Activated T-helper 1 cell treated with anti-CD3 and anti-CD28 coated beads, Interleukin-12 subunit alpha, Interleukin-12 subunit beta, Interleukin-2, Interleukin-4 antibody, amounts not matched to agents 30 ng/mL and 10 ng/mL and 1 ng/mL, durations not matched to agents 14 hours and 24 hours and 36 hours (primary cell): ENCODE measurements around the gene PLEKHJ1. TPM values are rescaled to one million over a fixed set of nuclear protein-coding genes. Genes with fewer than 3 reads are reported as not detected.

Experiments used
- DNase-seq: peaks from one replicate; pipeline ENCODE4 v3.0.0; 2021; ENCODE audit warnings: low spot score
- H3K27ac Mint-ChIP-seq: one replicate; pipeline ENCODE4 v1.8.0; 2021; ENCODE audit warnings: mild to moderate bottlenecking, mixed read lengths
- H3K27me3 Mint-ChIP-seq: one replicate; pipeline ENCODE4 v1.8.0; 2022; ENCODE audit warnings: mild to moderate bottlenecking, moderate library complexity, mixed read lengths; ENCODE audit not compliant: insufficient read depth
- H3K36me3 Mint-ChIP-seq: one replicate; pipeline ENCODE4 v1.8.0; 2021; ENCODE audit warnings: low read depth, mixed read lengths
- H3K4me1 Mint-ChIP-seq: one replicate; pipeline ENCODE4 v1.8.0; 2021; ENCODE audit warnings: low read depth, mixed read lengths
- H3K4me3 Mint-ChIP-seq: one replicate; pipeline ENCODE4 v1.8.0; 2021; ENCODE audit warnings: mild to moderate bottlenecking, moderate library complexity, mixed read lengths
- H3K9me3 Mint-ChIP-seq: one replicate; pipeline ENCODE4 v1.8.0; 2021; ENCODE audit warnings: mixed read lengths
- intact Hi-C: fragments of 100-400 bp; cut with micrococcal nuclease; formaldehyde crosslinking; loops from one replicate; pipeline ENCODE4 v1.15.1; 2024
- total RNA-seq: library from RNA; stranded (reverse); gene quantifications from 2 replicates; pipeline ENCODE4 v1.2.3, GENCODE V29; 2022

Gene PLEKHJ1
- total RNA-seq, 1 donor from 2014 or later, result 67.5 TPM

GRCh38 chr19:2224754-2225349 lies 11.3 kb downstream of the PLEKHJ1 start:
- DNase-seq, result no peak
- no peaks in the 10 kb centered on the region for H3K9me3 Mint-ChIP-seq
- H3K27ac Mint-ChIP-seq, result no peak overlapping the region
- H3K36me3 Mint-ChIP-seq, result peaks cover 22% of the 10 kb centered on the region
- no peak overlapping the region for H3K4me3 Mint-ChIP-seq
- no peaks in the 10 kb centered on the region for H3K27me3 Mint-ChIP-seq
- intact Hi-C loops, result no loop called here
- H3K4me1 Mint-ChIP-seq, result no peaks in the 10 kb centered on the region

DNA sequence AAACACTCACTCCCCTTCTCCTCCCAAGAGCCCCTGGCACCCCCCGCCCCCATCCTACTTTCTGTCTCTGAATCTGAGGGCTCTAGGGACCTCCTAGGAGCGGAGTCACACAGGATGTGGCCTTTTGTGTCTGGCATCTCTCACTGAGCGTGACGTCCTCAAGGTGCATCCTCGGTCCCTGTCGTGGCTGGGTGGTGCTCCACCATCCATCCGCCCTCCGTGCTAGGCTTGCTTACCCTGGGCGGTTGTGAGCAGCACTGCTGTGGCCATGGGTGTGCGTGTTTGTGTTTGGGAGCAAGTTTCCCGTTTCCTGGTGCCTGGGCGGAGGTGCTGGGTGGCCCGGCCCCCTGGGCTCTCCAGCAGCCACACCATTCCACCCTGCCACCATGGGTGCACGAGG lies 12.2 kb downstream of the PLEKHJ1 start:
- peak overlapping the region; percentile 34 for H3K27ac Mint-ChIP-seq

GRCh38 chr19:2223391-2223790 lies 12.7 kb downstream of the PLEKHJ1 start:
- Mint-ChIP-seq H3K36me3 (peaks cover 18% of the 10 kb centered on the region), H3K4me3 (no peak overlapping the region), H3K27me3 (no peaks in the 10 kb centered on the region), H3K27ac (no peak overlapping the region), H3K4me1 (no peaks in the 10 kb centered on the region), H3K9me3 (no peaks in the 10 kb centered on the region)
- no peak for DNase-seq
- intact Hi-C loops, result no loop called here

More for the DNA sequence above, 12.2 kb downstream of the PLEKHJ1 start:
- Mint-ChIP-seq H3K4me3 (no peak overlapping the region), H3K4me1 (no peaks in the 10 kb centered on the region), H3K36me3 (peaks cover 21% of the 10 kb centered on the region), H3K27me3 (no peaks in the 10 kb centered on the region), H3K9me3 (no peaks in the 10 kb centered on the region)
- DNase-seq, result no peak
- intact Hi-C loops, result no loop called here

- Mint-ChIP-seq H3K27ac (no peak overlapping the region), H3K9me3 (no peaks in the 10 kb centered on the region), H3K4me3 (no peak overlapping the region), H3K27me3 (no peaks in the 10 kb centered on the region), H3K4me1 (no peaks in the 10 kb centered on the region), H3K36me3 (peaks cover 23% of the 10 kb centered on the region)
- DNase-seq, result no peak
- intact Hi-C loops, result no loop called here
Observed at GRCh38 chr19:2221918-2222317, 14.2 kb downstream of the PLEKHJ1 start.

- intact Hi-C loops, result no loop called here
- Mint-ChIP-seq H3K4me3 (no peak overlapping the region), H3K27ac (no peak overlapping the region), H3K9me3 (no peaks in the 10 kb centered on the region), H3K36me3 (peaks cover 27% of the 10 kb centered on the region), H3K4me1 (no peaks in the 10 kb centered on the region), H3K27me3 (no peaks in the 10 kb centered on the region)
- DNase-seq, result no peak
Observed at GRCh38 chr19:2221250-2221831, 14.8 kb downstream of the PLEKHJ1 start.

- intact Hi-C loops, result no loop called here
- no peak overlapping the region for H3K4me3 Mint-ChIP-seq
- no peak for DNase-seq
- peaks cover 11% of the 10 kb centered on the region for H3K4me1 Mint-ChIP-seq
- peaks cover 27% of the 10 kb centered on the region for H3K36me3 Mint-ChIP-seq
- no peaks in the 10 kb centered on the region for H3K27me3 Mint-ChIP-seq
- H3K9me3 Mint-ChIP-seq, result no peaks in the 10 kb centered on the region
- no peak overlapping the region for H3K27ac Mint-ChIP-seq
Observed at GRCh38 chr19:2219726-2220125, 16.4 kb downstream of the PLEKHJ1 start.

GRCh38 chr19:2217591-2217990 lies 18.5 kb downstream of the PLEKHJ1 start:
- Mint-ChIP-seq H3K4me1 (peaks cover 15% of the 10 kb centered on the region), H3K36me3 (peaks cover 26% of the 10 kb centered on the region), H3K27me3 (no peaks in the 10 kb centered on the region), H3K27ac (no peak overlapping the region), H3K4me3 (no peak overlapping the region), H3K9me3 (no peaks in the 10 kb centered on the region)
- intact Hi-C loops, result no loop called here
- DNase-seq, result no peak

DNA sequence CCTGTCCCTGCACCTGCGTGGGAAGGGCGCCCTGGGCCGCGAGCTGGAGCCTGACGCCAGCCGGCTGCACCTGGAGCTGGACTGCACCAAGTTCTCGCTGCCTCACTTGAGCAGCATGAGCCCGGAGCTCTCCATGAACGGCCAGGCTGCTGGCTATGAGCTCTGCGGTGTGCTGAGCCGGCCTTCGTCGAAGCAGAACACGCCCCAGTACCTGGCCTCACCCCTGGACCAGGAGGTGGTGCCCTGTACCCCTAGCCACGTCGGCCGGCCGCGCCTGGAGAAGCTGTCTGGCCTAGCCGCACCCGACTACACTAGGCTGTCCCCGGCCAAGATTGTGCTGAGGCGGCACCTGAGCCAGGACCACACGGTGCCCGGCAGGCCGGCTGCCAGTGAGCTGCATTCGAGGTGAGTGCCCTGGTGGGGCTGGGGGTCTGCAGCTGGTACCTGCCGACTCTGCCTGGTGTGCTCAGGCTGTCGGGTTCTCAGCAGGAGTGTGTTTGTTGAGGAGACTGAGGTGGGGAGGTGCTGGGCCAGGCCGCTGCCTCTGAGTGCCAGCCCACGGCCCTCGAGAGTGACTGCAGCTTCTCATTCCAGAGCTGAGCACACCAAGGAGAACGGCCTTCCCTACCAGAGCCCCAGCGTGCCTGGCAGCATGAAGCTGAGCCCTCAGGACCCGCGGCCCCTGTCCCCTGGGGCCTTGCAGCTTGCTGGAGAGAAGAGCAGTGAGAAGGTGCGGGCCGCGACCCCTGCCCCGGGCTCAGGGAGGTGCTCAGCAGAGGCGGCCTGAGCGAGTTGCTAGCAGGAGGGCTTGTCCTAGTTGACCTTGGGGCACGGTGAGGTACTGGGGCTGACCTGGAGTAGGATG lies 19.5 kb downstream of the PLEKHJ1 start:
- H3K4me3 Mint-ChIP-seq, result no peak overlapping the region
- intact Hi-C loops, result no loop called here
- H3K27ac Mint-ChIP-seq, result peak overlapping the region; percentile 63
- H3K4me1 Mint-ChIP-seq, result peaks cover 15% of the 10 kb centered on the region
- no peak for DNase-seq
- peaks cover 32% of the 10 kb centered on the region for H3K36me3 Mint-ChIP-seq
- no peaks in the 10 kb centered on the region for H3K27me3 Mint-ChIP-seq
- H3K9me3 Mint-ChIP-seq, result no peaks in the 10 kb centered on the region

DNA sequence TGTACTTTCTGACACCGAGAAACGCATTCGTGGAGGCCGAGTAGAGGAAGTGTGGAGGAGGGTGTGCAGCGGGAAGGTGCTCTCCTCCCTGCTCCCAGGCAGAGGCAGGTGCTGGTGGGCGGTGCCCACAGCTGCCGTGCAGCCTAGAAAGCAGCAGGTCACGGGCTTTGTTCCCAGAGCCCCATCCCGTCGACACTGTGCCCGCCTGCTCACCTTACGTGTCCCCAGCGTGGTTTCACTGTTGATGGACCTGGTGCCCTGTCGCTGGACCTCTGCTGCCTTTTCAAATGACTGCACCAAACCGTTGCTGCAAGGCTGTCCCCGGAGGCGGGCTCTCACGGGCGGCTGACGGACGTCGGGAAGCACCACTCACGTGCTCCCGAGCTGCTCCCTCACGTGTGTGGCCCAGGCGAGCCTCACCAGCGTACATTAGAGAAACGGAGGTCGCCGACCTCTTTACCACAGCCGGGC lies 20.8 kb downstream of the PLEKHJ1 start:
- intact Hi-C loops, result no loop called here
- Mint-ChIP-seq H3K4me1 (peaks cover 15% of the 10 kb centered on the region), H3K9me3 (no peaks in the 10 kb centered on the region), H3K27me3 (no peaks in the 10 kb centered on the region), H3K27ac (peak overlapping the region; percentile 29), H3K36me3 (peaks cover 32% of the 10 kb centered on the region), H3K4me3 (no peak overlapping the region)
- DNase-seq, result no peak

- Mint-ChIP-seq H3K27ac (no peak overlapping the region), H3K4me3 (no peak overlapping the region), H3K4me1 (peaks cover 15% of the 10 kb centered on the region), H3K9me3 (no peaks in the 10 kb centered on the region), H3K27me3 (no peaks in the 10 kb centered on the region), H3K36me3 (peaks cover 32% of the 10 kb centered on the region)
- intact Hi-C loops, result no loop called here
- DNase-seq, result no peak
Observed at GRCh38 chr19:2214251-2214650, 21.9 kb downstream of the PLEKHJ1 start.

DNA sequence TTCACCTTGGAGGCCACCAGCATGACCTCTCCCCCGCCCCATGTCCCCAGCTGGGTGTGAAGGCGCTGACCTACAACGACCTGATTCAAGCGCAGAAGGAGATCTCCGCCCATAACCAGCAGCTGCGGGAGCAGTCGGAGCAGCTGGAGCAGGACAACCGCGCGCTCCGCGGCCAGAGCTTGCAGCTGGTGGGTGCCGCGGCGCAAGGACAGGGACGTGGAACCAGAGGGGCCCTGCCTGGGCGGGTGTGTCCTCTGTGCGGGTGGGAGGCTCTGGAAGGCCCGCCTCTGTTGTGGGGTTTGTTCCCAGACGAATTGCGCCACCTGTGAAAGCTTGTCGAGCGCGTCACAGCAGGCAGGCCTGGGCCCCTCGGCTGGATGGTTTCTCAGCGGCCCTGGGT lies 22.3 kb downstream of the PLEKHJ1 start:
- Mint-ChIP-seq H3K27ac (no peak overlapping the region), H3K27me3 (no peaks in the 10 kb centered on the region), H3K36me3 (peaks cover 32% of the 10 kb centered on the region), H3K4me3 (no peak overlapping the region), H3K9me3 (no peaks in the 10 kb centered on the region), H3K4me1 (peaks cover 15% of the 10 kb centered on the region)
- DNase-seq, result no peak
- intact Hi-C loops, result no loop called here

GRCh38 chr19:2212861-2213711 lies 23.0 kb downstream of the PLEKHJ1 start:
- intact Hi-C loops, result no loop called here
- Mint-ChIP-seq H3K27me3 (no peaks in the 10 kb centered on the region), H3K27ac (no peak overlapping the region), H3K9me3 (no peaks in the 10 kb centered on the region), H3K4me3 (no peak overlapping the region), H3K4me1 (peaks cover 15% of the 10 kb centered on the region), H3K36me3 (peaks cover 32% of the 10 kb centered on the region)
- DNase-seq, result no peak
